ENCODE measurements around the gene SNCA.

Gene SNCA

GRCh38 chr4:89703829-89704590, 133.0 kb downstream of the SNCA start:
- DNase-seq = no peak

- DNase-seq = no peak
Observed at GRCh38 chr4:89700766-89701423, 136.1 kb downstream of the SNCA start.

- DNase-seq = no peak
Observed at GRCh38 chr4:89685690-89686089, 151.3 kb downstream of the SNCA start.

DNA sequence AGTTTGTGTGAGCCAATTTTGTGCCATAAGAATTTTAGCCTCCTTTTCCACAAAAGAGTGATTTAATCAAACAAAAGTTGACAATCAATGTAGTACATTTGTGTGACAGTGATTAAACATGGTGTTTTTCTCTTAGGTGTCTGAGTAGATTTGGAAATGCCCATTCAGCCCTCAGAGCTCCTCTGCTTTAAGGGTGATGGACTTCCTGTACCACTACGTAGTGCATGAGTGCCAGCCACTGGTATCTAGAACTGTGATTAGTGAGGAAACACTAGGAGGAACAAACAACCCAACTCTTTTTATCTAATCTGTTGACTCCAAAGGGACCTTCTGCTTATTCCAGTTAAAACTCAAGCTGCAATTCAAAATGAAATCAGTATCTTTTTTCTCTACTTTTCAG, 151.7 kb downstream of the SNCA start:
- DNase-seq = no peak

DNA sequence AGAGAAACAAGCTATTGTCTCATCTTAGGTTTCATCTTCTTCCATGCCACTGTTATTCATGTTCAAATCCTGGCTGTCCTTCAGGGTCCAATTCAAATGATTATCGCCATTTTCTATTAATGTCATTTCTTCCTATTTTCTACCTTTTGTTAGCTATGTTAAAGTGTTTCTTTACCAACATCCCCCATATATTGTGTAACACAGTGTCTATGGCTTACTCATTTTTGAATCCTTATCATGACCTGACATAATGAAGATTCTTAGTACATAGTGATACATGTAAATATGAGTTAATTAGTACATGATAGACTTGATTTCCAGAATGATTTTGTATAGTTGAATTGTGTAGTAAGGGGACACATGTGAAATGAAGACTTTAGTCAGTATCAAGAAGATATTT, 152.4 kb downstream of the SNCA start:
- DNase-seq = no peak

DNA sequence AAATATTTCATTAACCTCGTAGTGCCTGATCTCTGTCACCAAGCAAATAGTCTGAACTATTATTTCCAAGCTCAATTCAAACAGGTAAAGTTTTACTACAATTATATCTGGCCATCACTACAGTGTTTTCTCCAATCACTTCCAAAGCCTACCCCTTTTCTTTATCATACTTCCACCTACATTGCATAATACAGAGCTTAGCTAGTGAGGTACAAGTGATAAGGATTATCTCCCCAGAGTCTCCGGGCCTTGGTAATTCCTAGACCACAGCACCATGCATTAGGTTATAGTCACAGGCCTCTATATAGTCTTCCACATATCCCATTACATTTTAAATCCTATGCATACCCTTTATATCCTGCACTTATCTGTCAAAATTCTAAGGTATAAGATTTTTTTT, 154.2 kb downstream of the SNCA start:
- no peak for DNase-seq

DNA sequence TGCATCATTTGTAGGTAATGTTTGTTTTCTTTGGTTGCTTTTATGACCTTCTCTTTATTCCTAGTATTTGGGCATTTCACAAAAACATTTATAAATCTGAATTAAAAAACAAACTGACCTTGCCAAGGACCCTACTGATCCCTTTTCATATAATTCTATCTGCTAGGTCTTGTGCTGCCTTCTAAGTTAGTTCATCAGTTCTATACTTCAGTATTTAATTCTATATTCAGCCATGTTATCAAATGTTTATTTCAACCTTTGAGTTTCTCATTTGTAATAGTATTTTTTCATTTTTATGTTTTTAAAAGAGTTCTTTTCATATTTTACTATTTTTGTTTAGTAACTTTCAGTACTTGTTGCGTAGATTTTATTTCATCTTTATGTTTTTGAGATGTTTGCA, 155.3 kb downstream of the SNCA start:
- no peak for DNase-seq

DNA sequence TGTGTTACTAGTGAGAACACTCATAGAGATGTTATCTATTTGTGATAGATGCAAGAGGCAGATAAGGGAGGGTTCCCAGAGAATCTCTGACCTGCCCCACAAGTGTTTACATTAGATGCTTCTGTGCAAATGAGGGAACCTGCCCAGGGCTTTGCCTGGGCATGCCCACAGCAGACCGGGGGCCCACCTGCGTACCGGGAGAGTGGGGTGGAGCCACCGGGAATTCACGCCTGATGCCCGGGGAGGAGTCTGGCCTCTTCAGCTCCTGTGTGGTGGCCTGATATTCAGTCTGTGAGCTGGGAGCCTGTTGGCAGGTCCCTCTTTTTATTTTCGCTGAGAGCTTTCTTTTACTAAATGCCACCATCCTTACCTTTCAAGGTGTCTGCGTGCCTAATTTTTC, 155.7 kb downstream of the SNCA start:
- no peak for DNase-seq

- no peak for DNase-seq
Observed at GRCh38 chr4:89674876-89675459, 162.0 kb downstream of the SNCA start.
